K562 (cell line): Measurements from ENCODE around the gene LAMB2. TPM values are rescaled to one million over a fixed set of nuclear protein-coding genes. Genes with fewer than 3 reads are reported as not detected.

Experiments
- ARID4B ChIP-seq: sonication (generic); formaldehyde crosslinking; IDR thresholded peaks from 2 replicates; pipeline ENCODE4 v1.8.0; 2022; ENCODE audit warnings: mild to moderate bottlenecking, missing genetic modification reagents
- ATF1 ChIP-seq, 2 experiments: fragments of 450-650 bp in 1 of 2; IDR thresholded peaks; 2 replicates each; pipeline ENCODE4 v1.6.1; 2016; ENCODE audit warnings: missing compliant biosample characterization in 1 of 2, missing genetic modification characterization in 1 of 2
- BCOR ChIP-seq: fragments of 450-650 bp; IDR thresholded peaks from 2 replicates; pipeline ENCODE4 v1.6.1; 2016
- CREB3L1 ChIP-seq: fragments of 450-650 bp; IDR thresholded peaks from 2 replicates; pipeline ENCODE4 v1.6.1; 2014; ENCODE audit warnings: low read depth, mild to moderate bottlenecking, moderate library complexity, borderline replicate concordance
- CXXC5 ChIP-seq: fragments of 250-450 bp; sonication (Bioruptor Pico); IDR thresholded peaks from 2 replicates; pipeline ENCODE4 v1.8.0; 2022; ENCODE audit warnings: inconsistent platforms, mild to moderate bottlenecking, moderate library complexity
- DMBX1 ChIP-seq: fragments of 250-450 bp; sonication (Bioruptor Pico); IDR thresholded peaks from 2 replicates; pipeline ENCODE4 v1.8.0; 2022; ENCODE audit warnings: inconsistent platforms, mild to moderate bottlenecking, moderate library complexity, borderline replicate concordance
- GABPA ChIP-seq: fragments of 200-800 bp; sonication (Bioruptor generic); conservative IDR thresholded peaks from 2 replicates; pipeline ENCODE4 v1.6.1; 2016; ENCODE audit warnings: low read depth, missing genetic modification characterization, missing compliant biosample characterization
- HDAC2 ChIP-seq: fragments of 450-650 bp; IDR thresholded peaks from 2 replicates; pipeline ENCODE4 v1.6.1; 2016; ENCODE audit warnings: mild to moderate bottlenecking
- HDAC8 ChIP-seq: fragments of 450-650 bp; IDR thresholded peaks from 2 replicates; pipeline ENCODE4 v1.6.1; 2016; ENCODE audit warnings: mild to moderate bottlenecking, missing genetic modification characterization, moderate library complexity, missing compliant biosample characterization
- KDM4B ChIP-seq, 2 experiments: fragments of 450-650 bp in 1 of 2; sonication (generic) in 1 of 2; IDR thresholded peaks; 2 replicates each; pipeline ENCODE4 v1.6.1; 2016 to 2017; ENCODE audit warnings: borderline replicate concordance in 2 of 2, antibody characterized with exemption in 1 of 2, low read depth in 1 of 2, mild to moderate bottlenecking in 1 of 2
- L3MBTL2 ChIP-seq: fragments of 450-650 bp; IDR thresholded peaks from 2 replicates; pipeline ENCODE4 v1.6.1; 2016; ENCODE audit warnings: mild to moderate bottlenecking, moderate library complexity
- MBD2 ChIP-seq: sonication (generic); IDR thresholded peaks from 2 replicates; pipeline ENCODE4 v1.6.1; 2016; ENCODE audit warnings: low read depth, borderline replicate concordance
- NFRKB ChIP-seq: fragments of 450-650 bp; IDR thresholded peaks from 2 replicates; pipeline ENCODE4 v1.6.1; 2016; ENCODE audit warnings: low read depth
- ZBTB11 ChIP-seq, 3 experiments: fragments of 200-800 bp in 1 of 3; fragments of 250-450 bp in 1 of 3; fragments of 450-650 bp in 1 of 3; sonication (Bioruptor Pico) in 1 of 3; sonication (Bioruptor generic) in 1 of 3; formaldehyde crosslinking in 1 of 3; IDR thresholded peaks; 2 replicates each; pipeline versions ENCODE4 v1.6.1 to v1.8.0; 2016 to 2022; ENCODE audit warnings: mild to moderate bottlenecking in 2 of 3, missing genetic modification characterization in 2 of 3, missing compliant biosample characterization in 1 of 3, moderate library complexity in 1 of 3
- ZBTB17 ChIP-seq: fragments of 450-650 bp; formaldehyde crosslinking; IDR thresholded peaks from 2 replicates; pipeline ENCODE4 v1.4.0; 2020; ENCODE audit warnings: mild to moderate bottlenecking
- polyA plus RNA-seq, 8 experiments: library from polyadenylated mRNA; depleted of rRNA in 4 of 8; stranded (reverse) in 5 of 8; unstranded in 3 of 8; fragments of >200 nt; fragmentation: Nextera tagmentation in 2 of 8; fragmentation: Illumina TruSeq in 1 of 8; extraction: Ambion mirVana in 2 of 8; extraction: Trizol in 1 of 8; gene quantifications; 2 replicates each; pipeline versions ENCODE4 v1.2.1 to v1.2.3, GENCODE V29; 2011 to 2014; ENCODE audit warnings: inconsistent platforms in 1 of 8, missing spikeins in 1 of 8
- total RNA-seq, 7 experiments: library from RNA; depleted of rRNA in 6 of 7; stranded (reverse); fragments of >200 nt in 6 of 7; fragmentation: Illumina TruSeq in 2 of 7; extraction: Trizol in 2 of 7; gene quantifications; 2 replicates each; pipeline versions ENCODE4 v1.2.1 to v1.2.3, GENCODE V29; 2011 to 2021; ENCODE audit warnings: low replicate concordance in 1 of 7

Gene LAMB2
- total and polyA plus RNA-seq, 9 of the 15 experiments (the other 6 are each of a cell fraction or from before 2014, with no cell fraction given), result 1.4 to 26.0 (median 16.2) TPM

GRCh38 chr3:49165771-49166751, 33.2 kb upstream of the LAMB2 start, which contains the start of gene CCDC71 (continued):
- peak in 1 of 3 experiments; percentile 74; a peak in 2 of 6 replicates for TF ChIP-seq ZBTB11 (CRISPR knock-in tag; IDR thresholded peaks at IDR 0.05)
- peak; percentile 98 for TF ChIP-seq GABPA (tag)
- TF ChIP-seq CREB3L1, result peak; percentile 31; the same call in 1 of the 2 replicates
- TF ChIP-seq KDM4B (IDR thresholded peaks at IDR 0.05; ENCODE audit: borderline replicate concordance in 2 of 2, low read depth in 1 of 2), result peak in 1 of 2 experiments; percentile 92; a peak in 2 of 4 replicates
- peak; percentile 51 for TF ChIP-seq L3MBTL2
- TF ChIP-seq BCOR, result peak; percentile 87
- TF ChIP-seq ATF1 (CRISPR knock-in tag; IDR thresholded peaks at IDR 0.05), result no peak
- peak; percentile 37; the same call in 1 of the 2 replicates for TF ChIP-seq ATF1 (tag; IDR thresholded peaks at IDR 0.05)
- 0 out of 2 replicates have a peak, but pooled peaks have one; percentile 23 for TF ChIP-seq HDAC2
- peak; percentile 29; the same call in 1 of the 2 replicates for TF ChIP-seq ZBTB17 (CRISPR knock-in tag)
- peak; percentile 63; the same call in 1 of the 2 replicates for TF ChIP-seq HDAC8
- TF ChIP-seq MBD2, result 0 out of 2 replicates have a peak, but pooled peaks have one; percentile 15
- peak; percentile 77 for TF ChIP-seq CXXC5
- peak; percentile 65 for TF ChIP-seq ARID4B (CRISPR knock-in tag)
- peak; percentile 81 for TF ChIP-seq NFRKB
- peak; percentile 79 for TF ChIP-seq DMBX1 (CRISPR knock-in tag)
